HCT116 (cell line): ENCODE results near the gene ACSS2. TPM values are rescaled to one million over a fixed set of nuclear protein-coding genes. Genes with fewer than 3 reads are reported as not detected.

Experiments
- ATAC-seq: fragments of 200-7000 bp; cut with Tn5 transposase; 2 replicates; pipeline ENCODE4 v1.9.1; 2020; ENCODE audit warnings: mild to moderate bottlenecking, moderate library complexity
- BruUV-seq: library from RNA; stranded (reverse); fragments of 400-500 nt; replicated peaks from 2 replicates; lab custom pipeline; 2021; lab: Mats Ljungman, UMichigan
- CTCF ChIA-PET: fragments of 300-600 bp; sonication (Branson Sonifier 250); formaldehyde crosslinking; loops from one replicate; lab custom pipeline; 2021; ENCODE audit warnings: antibody characterized with exemption; lab: Charles Lee
- POLR2A ChIA-PET: fragments of 300-600, 350-600 bp; sonication (Branson Sonifier 250); formaldehyde crosslinking; loops from one replicate; lab custom pipeline; 2021; ENCODE audit warnings: antibody characterized with exemption; lab: Charles Lee
- RAD21 ChIA-PET, 2 experiments: fragments of 300-600 bp; sonication (Branson Sonifier 250); formaldehyde crosslinking; loops; one replicate each; lab custom pipeline; 2023; ENCODE audit warnings: low total read pairs in 2 of 2; ENCODE audit not compliant: uncharacterized antibody in 2 of 2, unreplicated experiment in 2 of 2, low non-redundant PET in 1 of 2; lab: Charles Lee
- DNase-seq: peaks from one replicate; pipeline ENCODE4 v3.0.0-alpha.2; 2010; ENCODE audit warnings: low read depth, low spot score
- H2AFZ ChIP-seq: fragments of 200-600 bp; shearing (Covaris generic), sonication (generic); 2 replicates; pipeline ENCODE4 v1.6.1; 2017; ENCODE audit warnings: low read depth, mixed run types, mixed read lengths, antibody characterized with exemption, low read length; ENCODE audit not compliant: poor library complexity, severe bottlenecking
- H3K27ac ChIP-seq: 2 replicates; pipeline ENCODE4 v1.5.1; 2012; ENCODE audit warnings: low read depth, low read length
- H3K27me3 ChIP-seq: fragments of 200-600 bp; sonication (generic); 2 replicates; pipeline ENCODE4 v1.6.1; 2016; ENCODE audit warnings: mixed run types, low read length, mixed read lengths; ENCODE audit not compliant: insufficient read depth
- H3K36me3 ChIP-seq, 2 experiments: fragments of 200-500 bp in 1 of 2; fragments of 200-600 bp in 1 of 2; sonication (Bioruptor generic) in 1 of 2; sonication (generic) in 1 of 2; 2 replicates each; pipeline versions ENCODE4 v1.5.1 to v1.6.1; 2014 to 2016; ENCODE audit warnings: low read length in 2 of 2, inconsistent platforms in 1 of 2, mixed read lengths in 1 of 2, mixed run types in 1 of 2; ENCODE audit not compliant: insufficient read depth in 2 of 2, control insufficient read depth in 1 of 2
- H3K4me1 ChIP-seq, 2 experiments: fragments of 200-600 bp in 1 of 2; sonication (generic) in 1 of 2; 2 replicates each; pipeline versions ENCODE4 v1.5.1 to v1.6.1; 2012 to 2017; ENCODE audit warnings: low read length in 2 of 2, inconsistent platforms in 1 of 2, mild to moderate bottlenecking in 1 of 2, mixed read lengths in 1 of 2, mixed run types in 1 of 2, moderate library complexity in 1 of 2; ENCODE audit not compliant: insufficient read depth in 2 of 2, control insufficient read depth in 1 of 2
- H3K4me2 ChIP-seq: fragments of 200-600 bp; sonication (generic); 2 replicates; pipeline ENCODE4 v1.6.1; 2017; ENCODE audit warnings: mixed run types, low read length, mixed read lengths
- H3K4me3 ChIP-seq, 2 experiments: fragments of 200-600 bp in 1 of 2; sonication (generic) in 1 of 2; replicated peaks in 1 of 2; 2 replicates each; pipeline ENCODE4 v1.5.1; 2011 to 2016; ENCODE audit warnings: low read length in 2 of 2, control low read depth in 1 of 2, low read depth in 1 of 2, mild to moderate bottlenecking in 1 of 2, mixed read lengths in 1 of 2, mixed run types in 1 of 2
- H3K79me2 ChIP-seq: fragments of 200-600 bp; sonication (generic); 2 replicates; pipeline ENCODE4 v1.6.1; 2017; ENCODE audit warnings: mild to moderate bottlenecking, mixed run types, low read length, moderate library complexity, mixed read lengths; ENCODE audit not compliant: insufficient read depth
- H3K9ac ChIP-seq: fragments of 200-600 bp; sonication (generic); 2 replicates; pipeline ENCODE4 v1.6.1; 2016; ENCODE audit warnings: low read length, mixed read lengths
- H3K9me2 ChIP-seq: fragments of 200-600 bp; sonication (generic), shearing (Covaris generic); 2 replicates; pipeline ENCODE4 v1.6.1; 2017; ENCODE audit warnings: mixed run types, mild to moderate bottlenecking, moderate library complexity; ENCODE audit not compliant: insufficient read depth
- H3K9me3 ChIP-seq, 2 experiments: fragments of 200-500 bp in 1 of 2; fragments of 200-600 bp in 1 of 2; sonication (Bioruptor generic) in 1 of 2; sonication (generic) in 1 of 2; 2 replicates each; pipeline ENCODE4 v1.6.1; 2014 to 2017; ENCODE audit warnings: low read length in 2 of 2, mixed read lengths in 2 of 2, inconsistent platforms in 1 of 2, low read depth in 1 of 2, mild to moderate bottlenecking in 1 of 2, mixed run types in 1 of 2, moderate library complexity in 1 of 2; ENCODE audit not compliant: control insufficient read depth in 1 of 2, insufficient read depth in 1 of 2
- H4K20me1 ChIP-seq: fragments of 200-600 bp; sonication (generic), shearing (Covaris generic); 2 replicates; pipeline ENCODE4 v1.6.1; 2017; ENCODE audit warnings: mixed run types, mild to moderate bottlenecking, moderate library complexity; ENCODE audit not compliant: insufficient read depth
- EZH2 ChIP-seq: fragments of 200-600 bp; sonication (generic); IDR thresholded peaks from 2 replicates; pipeline ENCODE4 v1.6.1; 2017; ENCODE audit warnings: antibody characterized with exemption, mixed run types
- EZH2phosphoT487 ChIP-seq: fragments of 200-600 bp; IDR thresholded peaks from 2 replicates; pipeline ENCODE4 v1.6.1; 2018; ENCODE audit warnings: antibody characterized with exemption, borderline replicate concordance
- FOSL1 ChIP-seq: IDR thresholded peaks from 2 replicates; pipeline ENCODE4 v1.6.1; 2012; ENCODE audit warnings: low read depth
- SP1 ChIP-seq: IDR thresholded peaks from 2 replicates; pipeline ENCODE4 v1.6.1; 2012; ENCODE audit warnings: low read depth
- intact Hi-C: fragments of 100-400 bp; cut with micrococcal nuclease; formaldehyde crosslinking; loops from 2 replicates; pipeline ENCODE4 v1.10.0; 2022
- total RNA-seq: library from RNA; stranded (reverse); gene quantifications from one replicate; pipeline ENCODE4 v1.2.1, GENCODE V29; 2021; ENCODE audit not compliant: unreplicated experiment
- TF ChIP-seq, protein P1 (sequence below): IDR thresholded peaks from 2 replicates; pipeline ENCODE4 v1.6.1; 2012
- TF ChIP-seq, protein P2 (sequence below): IDR thresholded peaks from 2 replicates; pipeline ENCODE4 v1.6.1; 2012; ENCODE audit warnings: low read depth
- TF ChIP-seq, protein P3 (sequence below), 3 experiments: fragments of 200-600 bp in 1 of 3; sonication (generic) in 1 of 3; IDR thresholded peaks in 2 of 3; conservative IDR thresholded peaks in 1 of 3; 2 replicates each; pipeline ENCODE4 v1.5.1; 2012 to 2017; ENCODE audit warnings: low read depth in 2 of 3, low read length in 2 of 3, antibody characterized with exemption in 1 of 3, borderline replicate concordance in 1 of 3, control low read depth in 1 of 3, mild to moderate bottlenecking in 1 of 3, mixed read lengths in 1 of 3, mixed run types in 1 of 3, moderate library complexity in 1 of 3; ENCODE audit not compliant: insufficient read depth in 1 of 3
- TF ChIP-seq, protein P4 (sequence below): IDR thresholded peaks from 2 replicates; pipeline ENCODE4 v1.6.1; 2012

ACSS2 gene
- total RNA-seq, 1 experiment from 2014 or later = 71.7 TPM

DNA sequence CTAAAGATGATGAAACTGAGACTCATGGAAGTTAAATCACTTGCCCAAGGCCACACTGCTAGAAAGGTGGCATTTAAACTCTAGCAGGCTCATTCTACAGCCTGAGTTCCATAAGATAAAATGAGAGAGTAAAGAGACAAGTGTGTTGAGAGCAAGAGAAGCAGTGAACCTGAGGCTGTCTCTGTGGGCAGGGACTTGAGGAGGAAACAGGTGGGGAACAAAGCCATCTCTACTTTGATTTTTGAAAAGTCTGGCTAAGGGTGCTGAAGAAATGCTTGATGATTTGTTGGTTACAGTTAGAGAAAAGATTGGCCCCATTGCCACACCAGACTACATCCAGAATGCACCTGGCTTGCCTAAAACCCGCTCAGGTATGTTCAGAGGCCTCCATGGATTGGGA lies 50.2 kb downstream of the ACSS2 start:
- TF ChIP-seq SP1 = no peak
- TF ChIP-seq, protein P1, sequence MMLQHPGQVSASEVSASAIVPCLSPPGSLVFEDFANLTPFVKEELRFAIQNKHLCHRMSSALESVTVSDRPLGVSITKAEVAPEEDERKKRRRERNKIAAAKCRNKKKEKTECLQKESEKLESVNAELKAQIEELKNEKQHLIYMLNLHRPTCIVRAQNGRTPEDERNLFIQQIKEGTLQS = no peak
- TF ChIP-seq EZH2 = no peak
- no peak for TF ChIP-seq FOSL1
- no peak for TF ChIP-seq EZH2phosphoT487
- TF ChIP-seq, protein P2, sequence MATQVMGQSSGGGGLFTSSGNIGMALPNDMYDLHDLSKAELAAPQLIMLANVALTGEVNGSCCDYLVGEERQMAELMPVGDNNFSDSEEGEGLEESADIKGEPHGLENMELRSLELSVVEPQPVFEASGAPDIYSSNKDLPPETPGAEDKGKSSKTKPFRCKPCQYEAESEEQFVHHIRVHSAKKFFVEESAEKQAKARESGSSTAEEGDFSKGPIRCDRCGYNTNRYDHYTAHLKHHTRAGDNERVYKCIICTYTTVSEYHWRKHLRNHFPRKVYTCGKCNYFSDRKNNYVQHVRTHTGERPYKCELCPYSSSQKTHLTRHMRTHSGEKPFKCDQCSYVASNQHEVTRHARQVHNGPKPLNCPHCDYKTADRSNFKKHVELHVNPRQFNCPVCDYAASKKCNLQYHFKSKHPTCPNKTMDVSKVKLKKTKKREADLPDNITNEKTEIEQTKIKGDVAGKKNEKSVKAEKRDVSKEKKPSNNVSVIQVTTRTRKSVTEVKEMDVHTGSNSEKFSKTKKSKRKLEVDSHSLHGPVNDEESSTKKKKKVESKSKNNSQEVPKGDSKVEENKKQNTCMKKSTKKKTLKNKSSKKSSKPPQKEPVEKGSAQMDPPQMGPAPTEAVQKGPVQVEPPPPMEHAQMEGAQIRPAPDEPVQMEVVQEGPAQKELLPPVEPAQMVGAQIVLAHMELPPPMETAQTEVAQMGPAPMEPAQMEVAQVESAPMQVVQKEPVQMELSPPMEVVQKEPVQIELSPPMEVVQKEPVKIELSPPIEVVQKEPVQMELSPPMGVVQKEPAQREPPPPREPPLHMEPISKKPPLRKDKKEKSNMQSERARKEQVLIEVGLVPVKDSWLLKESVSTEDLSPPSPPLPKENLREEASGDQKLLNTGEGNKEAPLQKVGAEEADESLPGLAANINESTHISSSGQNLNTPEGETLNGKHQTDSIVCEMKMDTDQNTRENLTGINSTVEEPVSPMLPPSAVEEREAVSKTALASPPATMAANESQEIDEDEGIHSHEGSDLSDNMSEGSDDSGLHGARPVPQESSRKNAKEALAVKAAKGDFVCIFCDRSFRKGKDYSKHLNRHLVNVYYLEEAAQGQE = no peak
- TF ChIP-seq, protein P3, sequence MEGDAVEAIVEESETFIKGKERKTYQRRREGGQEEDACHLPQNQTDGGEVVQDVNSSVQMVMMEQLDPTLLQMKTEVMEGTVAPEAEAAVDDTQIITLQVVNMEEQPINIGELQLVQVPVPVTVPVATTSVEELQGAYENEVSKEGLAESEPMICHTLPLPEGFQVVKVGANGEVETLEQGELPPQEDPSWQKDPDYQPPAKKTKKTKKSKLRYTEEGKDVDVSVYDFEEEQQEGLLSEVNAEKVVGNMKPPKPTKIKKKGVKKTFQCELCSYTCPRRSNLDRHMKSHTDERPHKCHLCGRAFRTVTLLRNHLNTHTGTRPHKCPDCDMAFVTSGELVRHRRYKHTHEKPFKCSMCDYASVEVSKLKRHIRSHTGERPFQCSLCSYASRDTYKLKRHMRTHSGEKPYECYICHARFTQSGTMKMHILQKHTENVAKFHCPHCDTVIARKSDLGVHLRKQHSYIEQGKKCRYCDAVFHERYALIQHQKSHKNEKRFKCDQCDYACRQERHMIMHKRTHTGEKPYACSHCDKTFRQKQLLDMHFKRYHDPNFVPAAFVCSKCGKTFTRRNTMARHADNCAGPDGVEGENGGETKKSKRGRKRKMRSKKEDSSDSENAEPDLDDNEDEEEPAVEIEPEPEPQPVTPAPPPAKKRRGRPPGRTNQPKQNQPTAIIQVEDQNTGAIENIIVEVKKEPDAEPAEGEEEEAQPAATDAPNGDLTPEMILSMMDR (IDR thresholded peaks at IDR 0.05 in 2 of 3, conservative IDR thresholded peaks at IDR 0.05 in 1 of 3; ENCODE audit: borderline replicate concordance in 1 of 3, insufficient read depth in 1 of 3, low read depth in 2 of 3, low read length in 2 of 3) = no peak
- TF ChIP-seq, protein P4, sequence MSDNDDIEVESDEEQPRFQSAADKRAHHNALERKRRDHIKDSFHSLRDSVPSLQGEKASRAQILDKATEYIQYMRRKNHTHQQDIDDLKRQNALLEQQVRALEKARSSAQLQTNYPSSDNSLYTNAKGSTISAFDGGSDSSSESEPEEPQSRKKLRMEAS = no peak
- no peak overlapping the region for H3K9ac ChIP-seq
- H3K4me2 ChIP-seq = no peak overlapping the region
- peaks cover 0 to 6% of the 10 kb centered on the region in 2 experiments; a peak in 2 of 4 replicates for H3K9me3 ChIP-seq
- no peak overlapping the region for H3K27ac ChIP-seq
- H3K9me2 ChIP-seq = no peaks in the 10 kb centered on the region
- peaks cover 14 to 59% of the 10 kb centered on the region in 2 experiments for H3K36me3 ChIP-seq
- H3K27me3 ChIP-seq = no peaks in the 10 kb centered on the region
- no peak overlapping the region for H2AFZ ChIP-seq
- H3K4me1 ChIP-seq = peaks cover 5 to 10% of the 10 kb centered on the region in 2 experiments
- POLR2A ChIA-PET = no interaction called here
- no peak for ATAC-seq
- no TSS peak for BruUV-seq
- no peak for DNase-seq
- RAD21 ChIA-PET = no interaction called here
- CTCF ChIA-PET = no interaction called here
- intact Hi-C loops = no loop called here
- H4K20me1 ChIP-seq = no peaks in the 10 kb centered on the region
- no peak overlapping the region for H3K4me3 ChIP-seq
- no peaks in the 10 kb centered on the region for H3K79me2 ChIP-seq
